ENCODE results near the gene NFYA. TPM values are rescaled to one million over a fixed set of nuclear protein-coding genes. Genes with fewer than 3 reads are reported as not detected.

The NFYA gene
- polyA plus RNA-seq (2013, experiment 1 of 2) = 29.5 TPM
- polyA plus RNA-seq (2013, experiment 2 of 2) = 29.9 TPM

DNA sequence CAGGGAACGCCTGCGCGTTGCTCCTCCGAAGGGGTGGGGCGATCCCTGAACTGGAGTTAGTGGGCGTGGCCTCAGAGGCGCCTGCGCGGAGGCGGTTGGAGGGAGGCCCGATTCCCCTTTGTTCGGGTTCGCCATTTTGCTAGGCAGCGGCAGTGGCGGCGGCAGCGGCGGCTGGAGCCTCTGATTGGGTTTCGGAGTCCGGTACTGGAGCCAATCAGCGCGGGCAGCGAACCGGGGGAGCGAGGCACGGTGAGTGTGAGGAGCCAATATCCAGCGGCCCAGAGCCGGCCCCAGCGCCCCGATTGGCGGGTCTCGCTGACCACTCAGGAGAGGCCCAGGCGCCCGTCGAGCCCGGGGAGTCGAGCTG lies at the start of gene NFYA:
NFYA (plus strand) TSS at position 139 of the 367 bp plus-strand sequence. CDS start 6,116 bp downstream, outside the sequence.
- peaks cover 32% of the 10 kb centered on the region; the same call in 1 of the 2 replicates for H3K4me1 ChIP-seq (ENCODE audit: insufficient read depth, low read length)
- peak within 1 kb of the TSS; percentile 82 for H3K4me3 ChIP-seq (ENCODE audit: low read length)
- H3K9ac ChIP-seq (ENCODE audit: low read depth, low read length) = peak within 1 kb of the TSS; percentile 91
- H3K27me3 ChIP-seq (ENCODE audit: insufficient read depth, low read length) = no peaks in the 10 kb centered on the region
- H3K27ac ChIP-seq (ENCODE audit: low read depth, low read length) = peak within 1 kb of the TSS; percentile 100
- under 1% methylated on average over 37 of the region's 37 CpGs for WGBS
- H3K9me3 ChIP-seq (ENCODE audit: insufficient read depth, low read depth, low read length) = no peaks in the 10 kb centered on the region
- H3K36me3 ChIP-seq (ENCODE audit: insufficient read depth, low read length) = peaks cover 32% of the 10 kb centered on the region

DNA sequence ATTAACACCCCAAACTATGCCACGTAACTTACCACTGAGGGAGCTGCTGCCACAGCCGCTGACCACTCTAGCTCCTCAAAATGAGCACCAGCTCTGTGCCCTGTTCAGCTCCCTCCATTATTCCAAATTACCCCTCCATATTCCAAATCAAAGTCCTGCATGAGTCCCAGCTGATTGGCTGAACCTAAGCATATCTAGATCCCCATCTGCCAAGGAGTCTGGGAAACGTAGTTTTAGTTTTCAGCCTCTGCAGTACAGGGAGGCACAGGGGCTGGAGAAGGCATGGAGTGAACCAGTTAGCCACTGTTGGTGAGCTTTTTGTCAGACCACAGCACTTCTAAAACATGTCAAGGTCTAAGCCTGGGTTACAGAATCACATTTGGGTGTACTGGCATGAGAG lies 49.7 kb upstream of the NFYA start:
- Histone ChIP-seq H3K4me1 (ENCODE audit: insufficient read depth, low read length) (peaks cover 19% of the 10 kb centered on the region), H3K27ac (ENCODE audit: low read depth, low read length) (no peak overlapping the region), H3K27me3 (ENCODE audit: insufficient read depth, low read length) (no peaks in the 10 kb centered on the region), H3K9ac (ENCODE audit: low read depth, low read length) (no peak overlapping the region), H3K4me3 (ENCODE audit: low read length) (no peak overlapping the region), H3K36me3 (ENCODE audit: insufficient read depth, low read length) (no peaks in the 10 kb centered on the region; the same call in 1 of the 2 replicates), H3K9me3 (ENCODE audit: insufficient read depth, low read depth, low read length) (no peaks in the 10 kb centered on the region)
- WGBS = 92% methylated on average over 3 of the region's 3 CpGs

DNA sequence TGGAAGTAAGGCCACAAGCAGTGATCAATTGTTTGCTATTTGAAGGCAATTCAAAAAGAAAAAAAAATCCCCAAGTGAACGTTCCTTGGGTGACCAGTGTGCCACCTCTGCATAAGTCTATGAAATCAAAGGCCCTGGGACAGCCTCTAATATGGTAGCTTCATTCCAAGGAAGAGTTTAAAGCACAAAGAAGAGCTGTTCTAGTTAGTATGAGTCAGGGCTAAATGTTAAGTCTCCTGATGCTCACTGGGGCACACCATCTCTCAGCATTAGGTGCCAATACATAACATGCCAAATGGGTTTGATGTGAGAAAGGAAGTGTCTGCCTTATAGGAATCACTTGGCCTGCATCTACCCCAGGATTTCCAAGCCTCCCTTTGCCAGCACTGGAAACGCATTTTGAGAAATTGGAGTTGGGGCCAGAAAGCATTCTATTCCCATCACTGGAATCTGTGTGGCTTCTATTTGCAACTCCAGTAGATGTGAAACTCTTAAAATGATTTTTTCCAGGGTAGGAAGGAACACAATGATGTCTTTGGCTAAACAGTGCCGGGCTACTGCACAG lies 46.7 kb upstream of the NFYA start:
- Histone ChIP-seq H3K4me3 (ENCODE audit: low read length) (no peak overlapping the region), H3K9me3 (ENCODE audit: insufficient read depth, low read depth, low read length) (no peaks in the 10 kb centered on the region), H3K27me3 (ENCODE audit: insufficient read depth, low read length) (no peaks in the 10 kb centered on the region), H3K4me1 (ENCODE audit: insufficient read depth, low read length) (peaks cover 31% of the 10 kb centered on the region), H3K36me3 (ENCODE audit: insufficient read depth, low read length) (no peaks in the 10 kb centered on the region; the same call in 1 of the 2 replicates), H3K9ac (ENCODE audit: low read depth, low read length) (no peak overlapping the region), H3K27ac (ENCODE audit: low read depth, low read length) (no peak overlapping the region)
- WGBS = 89% methylated on average over 3 of the region's 3 CpGs

DNA sequence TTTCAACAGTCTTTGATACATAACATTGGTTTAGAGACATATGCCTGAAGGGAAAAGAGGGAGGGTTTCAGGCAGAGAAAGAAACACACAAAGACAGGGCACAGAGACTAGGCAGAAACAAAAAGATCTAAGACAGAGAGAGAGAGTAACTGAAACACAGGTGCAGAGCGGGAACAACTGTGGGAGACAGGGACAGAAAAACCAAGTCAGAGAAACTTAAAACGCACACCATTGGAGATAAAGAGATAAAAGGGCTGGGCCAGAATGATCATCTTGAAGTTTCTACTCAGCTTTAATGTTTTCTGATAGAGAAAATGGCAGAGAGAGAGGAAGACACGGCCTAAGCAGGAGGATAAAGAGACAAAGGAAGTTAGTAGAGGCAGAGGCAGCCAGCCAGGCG lies 45.5 kb upstream of the NFYA start:
- no peaks in the 10 kb centered on the region for H3K27me3 ChIP-seq (ENCODE audit: insufficient read depth, low read length)
- 27% methylated on average over 4 of the region's 4 CpGs for WGBS
- peak overlapping the region; percentile 58 for H3K4me3 ChIP-seq (ENCODE audit: low read length)

DNA sequence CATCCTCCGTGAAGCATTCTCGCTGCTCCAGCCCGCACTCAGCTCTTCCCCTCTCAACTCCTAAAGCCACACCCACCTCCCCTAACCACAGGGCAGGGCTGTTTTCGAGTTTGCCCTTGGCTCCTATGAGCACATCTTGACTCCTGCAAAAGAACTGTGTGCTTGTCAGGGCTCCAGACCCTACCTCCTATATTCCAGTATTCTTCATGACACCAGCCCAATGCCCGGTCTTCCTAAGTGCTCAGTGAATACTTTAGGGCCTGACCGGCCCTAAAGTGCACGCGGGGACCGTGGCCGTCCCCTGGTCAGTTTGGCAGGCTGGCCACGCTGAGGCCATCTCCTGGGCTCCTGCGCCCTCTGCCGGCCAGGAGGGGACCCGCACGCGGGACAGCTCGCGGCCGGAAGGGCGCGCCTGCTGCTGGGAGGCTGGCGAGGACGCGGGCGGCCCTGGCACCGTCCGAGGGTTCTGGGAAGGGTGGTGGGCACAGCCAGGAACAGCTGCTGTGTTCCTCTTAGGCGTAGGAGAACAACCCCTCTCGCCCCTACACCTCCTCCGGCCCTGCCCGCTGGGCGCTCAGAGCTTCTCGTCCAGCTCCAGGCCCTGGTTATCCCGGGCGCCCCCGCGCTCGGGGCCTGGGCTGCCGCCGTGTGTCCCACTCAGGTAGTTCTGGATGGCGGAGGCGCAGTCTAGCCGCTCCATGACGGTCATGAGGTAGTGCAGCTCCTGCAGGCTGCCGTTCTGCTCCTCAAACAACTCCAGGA lies 44.8 kb upstream of the NFYA start:
- Histone ChIP-seq H3K9ac (ENCODE audit: low read depth, low read length) (peak overlapping the region; percentile 75), H3K4me1 (ENCODE audit: insufficient read depth, low read length) (peaks cover 31% of the 10 kb centered on the region), H3K9me3 (ENCODE audit: insufficient read depth, low read depth, low read length) (no peaks in the 10 kb centered on the region), H3K4me3 (ENCODE audit: low read length) (peak overlapping the region; percentile 58), H3K27me3 (ENCODE audit: insufficient read depth, low read length) (no peaks in the 10 kb centered on the region), H3K27ac (ENCODE audit: low read depth, low read length) (peak overlapping the region; percentile 45; the same call in 1 of the 2 replicates), H3K36me3 (ENCODE audit: insufficient read depth, low read length) (no peaks in the 10 kb centered on the region; the same call in 1 of the 2 replicates)
- WGBS = 2% methylated on average over 45 of the region's 45 CpGs

More for the DNA sequence above, 45.5 kb upstream of the NFYA start:
- Histone ChIP-seq H3K9me3 (ENCODE audit: insufficient read depth, low read depth, low read length) (no peaks in the 10 kb centered on the region), H3K4me1 (ENCODE audit: insufficient read depth, low read length) (peaks cover 31% of the 10 kb centered on the region), H3K9ac (ENCODE audit: low read depth, low read length) (peak overlapping the region; percentile 67), H3K36me3 (ENCODE audit: insufficient read depth, low read length) (no peaks in the 10 kb centered on the region; the same call in 1 of the 2 replicates), H3K27ac (ENCODE audit: low read depth, low read length) (no peak overlapping the region)

DNA sequence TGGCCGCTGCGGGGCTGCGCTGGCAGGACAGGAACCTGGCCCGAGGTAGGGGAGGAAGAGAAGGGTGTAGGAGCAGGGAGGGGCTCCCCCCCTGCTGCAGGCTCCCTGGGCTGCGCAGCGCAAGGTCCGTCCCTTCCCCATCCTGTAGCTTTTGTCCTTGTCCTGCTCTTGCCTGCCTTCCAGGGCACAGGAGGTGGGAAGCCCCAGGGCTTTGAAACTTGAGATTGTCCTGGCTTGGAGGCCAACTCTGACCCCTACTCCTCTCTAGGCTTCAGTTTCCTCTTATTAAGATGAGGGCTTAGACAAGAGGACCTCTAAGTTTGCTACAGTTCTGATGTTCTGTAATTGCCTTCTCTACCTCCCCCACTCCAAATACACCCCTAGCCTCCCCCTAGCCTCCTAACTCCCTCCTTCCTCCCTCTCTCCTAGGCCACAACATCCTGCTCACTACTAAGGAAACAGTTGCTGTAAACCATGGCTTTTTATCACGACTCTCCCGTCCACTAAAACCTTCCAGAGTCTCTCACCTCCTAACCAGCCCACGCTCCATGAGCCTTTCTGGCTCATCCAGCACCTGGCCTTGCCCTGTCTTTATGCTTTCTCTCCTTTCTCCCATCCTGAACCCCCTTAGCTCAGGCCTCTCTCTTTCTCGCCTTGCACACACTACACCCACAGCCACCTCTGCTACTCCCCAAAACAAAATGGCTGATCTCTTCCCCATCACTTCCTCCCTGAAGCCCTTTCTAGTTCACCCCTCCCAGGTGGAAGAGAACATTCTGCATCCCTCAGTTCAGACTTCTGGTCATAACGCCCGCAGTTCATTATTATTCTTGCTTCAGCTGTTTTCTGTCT lies 44.0 kb upstream of the NFYA start:
- H3K4me1 ChIP-seq (ENCODE audit: insufficient read depth, low read length) = peaks cover 31% of the 10 kb centered on the region
- 36% methylated on average over 13 of the region's 13 CpGs for WGBS
- peak overlapping the region; percentile 45; the same call in 1 of the 2 replicates for H3K27ac ChIP-seq (ENCODE audit: low read depth, low read length)
- peak overlapping the region; percentile 58 for H3K4me3 ChIP-seq (ENCODE audit: low read length)
- no peaks in the 10 kb centered on the region for H3K27me3 ChIP-seq (ENCODE audit: insufficient read depth, low read length)
- peak overlapping the region; percentile 75 for H3K9ac ChIP-seq (ENCODE audit: low read depth, low read length)
- no peaks in the 10 kb centered on the region; the same call in 1 of the 2 replicates for H3K36me3 ChIP-seq (ENCODE audit: insufficient read depth, low read length)
- H3K9me3 ChIP-seq (ENCODE audit: insufficient read depth, low read depth, low read length) = no peaks in the 10 kb centered on the region

DNA sequence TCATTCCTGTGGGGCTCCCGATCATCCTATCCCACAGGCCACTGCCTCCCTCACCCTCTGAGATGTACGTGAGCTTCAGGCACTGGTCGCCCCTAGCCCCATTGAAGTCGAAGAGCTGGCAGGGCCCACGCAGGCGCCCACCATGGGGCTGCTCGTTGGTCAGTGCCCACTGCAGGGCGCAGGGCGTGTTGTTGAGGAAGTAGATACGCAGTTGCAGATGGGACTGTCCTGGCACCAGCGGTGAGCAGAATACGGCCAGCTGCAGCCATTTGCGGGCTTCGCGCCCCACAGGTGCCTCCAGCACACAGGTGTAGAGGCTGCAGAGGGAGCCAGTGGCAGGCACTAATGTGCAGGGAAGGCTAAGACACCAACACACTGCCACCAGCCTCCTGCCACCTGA lies 39.9 kb upstream of the NFYA start:
- Histone ChIP-seq H3K36me3 (ENCODE audit: insufficient read depth, low read length) (no peaks in the 10 kb centered on the region), H3K27ac (ENCODE audit: low read depth, low read length) (no peak overlapping the region), H3K9ac (ENCODE audit: low read depth, low read length) (no peak overlapping the region), H3K4me3 (ENCODE audit: low read length) (no peak overlapping the region), H3K9me3 (ENCODE audit: insufficient read depth, low read depth, low read length) (no peaks in the 10 kb centered on the region), H3K4me1 (ENCODE audit: insufficient read depth, low read length) (peaks cover 11% of the 10 kb centered on the region), H3K27me3 (ENCODE audit: insufficient read depth, low read length) (no peaks in the 10 kb centered on the region)
- 96% methylated on average over 15 of the region's 15 CpGs for WGBS

DNA sequence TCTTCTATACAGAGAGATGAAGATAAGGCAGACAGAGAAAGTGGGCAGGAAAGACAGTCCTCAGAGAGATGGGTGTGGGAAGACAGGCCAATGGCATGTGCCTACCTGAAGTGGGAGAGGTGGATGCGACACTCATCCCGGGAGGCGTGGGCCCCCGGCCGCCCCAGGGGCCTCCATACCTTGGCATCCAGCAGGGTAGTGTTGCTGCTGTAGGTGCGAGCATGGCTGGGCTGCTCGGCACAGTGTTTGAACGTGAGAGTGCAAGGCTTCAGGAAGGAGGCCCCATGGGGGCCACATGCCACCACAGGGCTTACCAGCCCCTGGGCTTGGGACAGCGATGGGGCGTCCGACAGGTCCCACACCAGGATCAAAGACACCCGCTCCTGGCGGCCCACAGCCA lies 39.0 kb upstream of the NFYA start:
- Histone ChIP-seq H3K36me3 (ENCODE audit: insufficient read depth, low read length) (no peaks in the 10 kb centered on the region), H3K4me1 (ENCODE audit: insufficient read depth, low read length) (peaks cover 8% of the 10 kb centered on the region)
- 94% methylated on average over 13 of the region's 13 CpGs for WGBS

DNA sequence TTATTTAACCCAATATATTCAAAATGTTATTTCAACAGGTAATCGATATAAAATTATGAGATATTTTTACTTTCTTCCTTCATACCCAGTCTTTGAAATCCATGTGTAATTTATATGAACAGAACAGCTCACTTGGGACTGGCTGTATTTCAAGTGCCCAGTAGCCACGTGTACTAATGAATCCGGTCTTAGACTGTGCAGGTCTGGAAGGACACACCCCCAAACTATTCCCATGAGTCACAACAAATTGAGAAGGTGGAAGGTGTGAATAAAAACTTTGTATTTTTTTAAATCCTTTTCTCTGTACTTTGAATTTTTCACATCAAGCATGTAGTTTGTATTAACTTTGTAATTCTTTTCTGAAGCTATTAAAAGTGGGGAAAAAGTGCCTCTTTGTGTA lies 36.6 kb upstream of the NFYA start:
- Histone ChIP-seq H3K4me1 (ENCODE audit: insufficient read depth, low read length) (peaks cover 4% of the 10 kb centered on the region; the same call in 1 of the 2 replicates), H3K27ac (ENCODE audit: low read depth, low read length) (no peak overlapping the region), H3K4me3 (ENCODE audit: low read length) (no peak overlapping the region), H3K27me3 (ENCODE audit: insufficient read depth, low read length) (no peaks in the 10 kb centered on the region), H3K36me3 (ENCODE audit: insufficient read depth, low read length) (no peaks in the 10 kb centered on the region), H3K9ac (ENCODE audit: low read depth, low read length) (no peak overlapping the region), H3K9me3 (ENCODE audit: insufficient read depth, low read depth, low read length) (no peaks in the 10 kb centered on the region)
- 86% methylated on average over 1 of the region's 3 CpGs for WGBS

More for the DNA sequence above, 39.0 kb upstream of the NFYA start:
- no peak overlapping the region for H3K9ac ChIP-seq (ENCODE audit: low read depth, low read length)
- no peak overlapping the region for H3K27ac ChIP-seq (ENCODE audit: low read depth, low read length)
- no peaks in the 10 kb centered on the region for H3K9me3 ChIP-seq (ENCODE audit: insufficient read depth, low read depth, low read length)
- no peaks in the 10 kb centered on the region for H3K27me3 ChIP-seq (ENCODE audit: insufficient read depth, low read length)
- no peak overlapping the region for H3K4me3 ChIP-seq (ENCODE audit: low read length)

DNA sequence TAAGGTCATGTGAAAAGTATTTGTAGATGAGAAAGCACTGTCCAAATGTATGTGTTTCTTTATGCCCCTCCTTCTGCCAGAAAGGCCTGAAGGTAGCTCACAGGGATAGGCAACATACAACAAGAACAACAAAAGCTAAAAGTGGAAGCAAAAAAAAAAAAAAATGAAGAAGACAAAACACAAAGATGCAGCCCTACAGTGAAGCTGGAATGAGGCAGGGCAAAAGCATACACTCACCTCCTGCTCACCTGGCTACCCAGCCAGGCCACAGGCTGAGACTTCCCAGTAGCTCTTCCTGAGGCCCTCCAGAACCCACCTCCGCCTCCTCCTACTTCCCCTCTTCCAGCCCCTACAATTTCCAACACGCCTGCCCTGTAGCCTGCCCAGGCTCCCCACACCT lies 36.2 kb upstream of the NFYA start:
- Histone ChIP-seq H3K36me3 (ENCODE audit: insufficient read depth, low read length) (no peaks in the 10 kb centered on the region), H3K27me3 (ENCODE audit: insufficient read depth, low read length) (no peaks in the 10 kb centered on the region), H3K9me3 (ENCODE audit: insufficient read depth, low read depth, low read length) (no peaks in the 10 kb centered on the region), H3K27ac (ENCODE audit: low read depth, low read length) (no peak overlapping the region), H3K4me3 (ENCODE audit: low read length) (no peak overlapping the region), H3K4me1 (ENCODE audit: insufficient read depth, low read length) (peaks cover 4% of the 10 kb centered on the region; the same call in 1 of the 2 replicates), H3K9ac (ENCODE audit: low read depth, low read length) (no peak overlapping the region)
- 81% methylated on average over 2 of the region's 2 CpGs for WGBS

All from HUES64 (cell line).